ENCODE results near the gene CEP250. TPM values are rescaled to one million over a fixed set of nuclear protein-coding genes. Genes with fewer than 3 reads are reported as not detected.

The CEP250 gene
- total and polyA plus RNA-seq, 4 experiments from 2014 or later: 4.4 to 76.9 (median 42.7) TPM

- no peaks in the 10 kb centered on the region for H3K9me3 ChIP-seq (ENCODE audit: control insufficient read depth in 1 of 2, low read length in 2 of 2)
- ChIA-PET POLR2A (ENCODE audit: partially characterized antibody) (no interaction called here), CTCF (ENCODE audit: partially characterized antibody) (interaction anchor here (1.0 to 2.7 kb wide), 4 partner anchors 9 to 25 kb away, joined by 4 to 11 read pairs (median 7); no protein-coding TSS in a partner anchor)
- no peaks in the 10 kb centered on the region for H3K36me3 Mint-ChIP-seq
- DNase-seq: no peak
- no peaks in the 10 kb centered on the region for H3K9me3 Mint-ChIP-seq
- H3K27me3 ChIP-seq (ENCODE audit: insufficient read depth, low read length): no peaks in the 10 kb centered on the region
- H3K4me1 Mint-ChIP-seq: peaks cover 0 to 16% (median 1%) of the 10 kb centered on the region in 4 donors
- H3K27ac ChIP-seq (ENCODE audit: low read depth, low read length): no peak overlapping the region
- intact Hi-C loops (cut with micrococcal nuclease): no loop called here
- no peak overlapping the region for H3K4me3 Mint-ChIP-seq
- no peaks in the 10 kb centered on the region for H3K4me1 ChIP-seq (ENCODE audit: insufficient read depth, low read length)
- peak overlapping the region in 4 of 7 donors; percentile 24 to 79 (median 76) for H3K27ac Mint-ChIP-seq
- no peak overlapping the region for H3K4me3 ChIP-seq (ENCODE audit: low read length in 2 of 2)
- no peaks in the 10 kb centered on the region for H3K36me3 ChIP-seq (ENCODE audit: insufficient read depth, low read length)
- H3K27me3 Mint-ChIP-seq: no peaks in the 10 kb centered on the region
These were observed 23.6 kb upstream of the CEP250 start for GRCh38 chr20:35431621-35432429.

DNA sequence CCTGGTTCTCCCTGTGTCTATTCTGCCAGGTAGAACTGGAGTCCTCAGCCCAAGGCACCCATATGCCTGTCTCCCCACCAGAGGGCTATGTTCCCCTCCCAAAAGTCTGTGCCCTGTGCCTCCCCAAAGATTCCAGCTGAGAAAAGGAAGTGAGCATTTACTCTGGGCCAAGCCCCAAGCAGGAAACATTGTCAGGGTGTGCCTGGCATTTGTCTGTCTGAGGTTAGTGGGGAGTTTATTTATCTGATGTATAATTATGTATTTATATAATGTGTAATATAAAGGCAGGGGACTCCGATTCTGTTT lies 23.0 kb upstream of the CEP250 start:
- no peaks in the 10 kb centered on the region for H3K9me3 Mint-ChIP-seq
- H3K9me3 ChIP-seq (ENCODE audit: control insufficient read depth in 1 of 2, low read length in 2 of 2): no peaks in the 10 kb centered on the region
- H3K36me3 ChIP-seq (ENCODE audit: insufficient read depth, low read length): no peaks in the 10 kb centered on the region
- H3K4me3 Mint-ChIP-seq: no peak overlapping the region
- H3K36me3 Mint-ChIP-seq: no peaks in the 10 kb centered on the region
- H3K4me1 ChIP-seq (ENCODE audit: insufficient read depth, low read length): no peaks in the 10 kb centered on the region
- peaks cover 0 to 16% (median 1%) of the 10 kb centered on the region in 4 donors for H3K4me1 Mint-ChIP-seq
- H3K27ac Mint-ChIP-seq: peak overlapping the region in 3 of 7 donors; percentile 72 to 91 (median 79)
- POLR2A ChIA-PET (ENCODE audit: partially characterized antibody): no interaction called here
- intact Hi-C loops (cut with micrococcal nuclease): no loop called here
- H3K4me3 ChIP-seq (ENCODE audit: low read length in 2 of 2): no peak overlapping the region
- no peaks in the 10 kb centered on the region for H3K27me3 ChIP-seq (ENCODE audit: insufficient read depth, low read length)
- peak in 3 of 5 donors; percentile 19 to 28 (median 19) for DNase-seq
- CTCF ChIA-PET (ENCODE audit: partially characterized antibody): interaction anchor here (1.0 to 2.7 kb wide), 4 partner anchors 8 to 25 kb away, joined by 4 to 11 read pairs (median 7); no protein-coding TSS in a partner anchor
- H3K27me3 Mint-ChIP-seq: no peaks in the 10 kb centered on the region
- no peak overlapping the region for H3K27ac ChIP-seq (ENCODE audit: low read depth, low read length)

DNA sequence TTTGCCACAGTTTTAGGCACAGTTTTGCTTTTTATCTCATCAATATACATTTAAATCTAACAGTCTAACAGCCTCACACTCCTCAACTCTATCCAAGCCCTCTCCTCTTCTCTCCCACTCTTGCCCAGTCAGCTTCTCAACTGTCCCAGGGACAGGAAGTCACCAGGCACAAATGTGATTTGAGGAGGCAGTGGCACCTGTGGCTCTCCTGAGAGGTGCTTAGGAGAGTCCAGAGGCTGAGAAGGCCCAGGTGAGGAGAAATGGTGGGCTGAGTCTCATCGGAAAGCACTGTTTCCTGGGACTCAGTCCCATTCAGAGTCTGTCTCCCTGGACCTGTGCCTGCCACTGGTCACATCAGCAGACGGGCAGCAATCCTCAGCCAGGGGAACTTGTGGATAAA lies 22.1 kb upstream of the CEP250 start:
- POLR2A ChIA-PET (ENCODE audit: partially characterized antibody): no interaction called here
- Histone ChIP-seq H3K4me3 (ENCODE audit: low read length in 2 of 2) (no peak overlapping the region), H3K9me3 (ENCODE audit: control insufficient read depth in 1 of 2, low read length in 2 of 2) (no peaks in the 10 kb centered on the region), H3K4me1 (ENCODE audit: insufficient read depth, low read length) (no peaks in the 10 kb centered on the region), H3K27ac (ENCODE audit: low read depth, low read length) (no peak overlapping the region), H3K36me3 (ENCODE audit: insufficient read depth, low read length) (no peaks in the 10 kb centered on the region), H3K27me3 (ENCODE audit: insufficient read depth, low read length) (no peaks in the 10 kb centered on the region)
- H3K27me3 Mint-ChIP-seq: no peaks in the 10 kb centered on the region
- H3K27ac Mint-ChIP-seq: peak overlapping the region in 2 of 7 donors; percentile 51 to 87
- no peak overlapping the region for H3K4me3 Mint-ChIP-seq
- H3K36me3 Mint-ChIP-seq: no peaks in the 10 kb centered on the region
- CTCF ChIA-PET (ENCODE audit: partially characterized antibody): interaction anchor here (2.7 kb wide), 1 partner anchor 15 kb away, joined by 9 read pairs; no protein-coding TSS in a partner anchor
- peaks cover 0 to 16% (median 1%) of the 10 kb centered on the region in 4 donors for H3K4me1 Mint-ChIP-seq
- no peak for DNase-seq
- intact Hi-C loops (cut with micrococcal nuclease): no loop called here
- H3K9me3 Mint-ChIP-seq: no peaks in the 10 kb centered on the region

DNA sequence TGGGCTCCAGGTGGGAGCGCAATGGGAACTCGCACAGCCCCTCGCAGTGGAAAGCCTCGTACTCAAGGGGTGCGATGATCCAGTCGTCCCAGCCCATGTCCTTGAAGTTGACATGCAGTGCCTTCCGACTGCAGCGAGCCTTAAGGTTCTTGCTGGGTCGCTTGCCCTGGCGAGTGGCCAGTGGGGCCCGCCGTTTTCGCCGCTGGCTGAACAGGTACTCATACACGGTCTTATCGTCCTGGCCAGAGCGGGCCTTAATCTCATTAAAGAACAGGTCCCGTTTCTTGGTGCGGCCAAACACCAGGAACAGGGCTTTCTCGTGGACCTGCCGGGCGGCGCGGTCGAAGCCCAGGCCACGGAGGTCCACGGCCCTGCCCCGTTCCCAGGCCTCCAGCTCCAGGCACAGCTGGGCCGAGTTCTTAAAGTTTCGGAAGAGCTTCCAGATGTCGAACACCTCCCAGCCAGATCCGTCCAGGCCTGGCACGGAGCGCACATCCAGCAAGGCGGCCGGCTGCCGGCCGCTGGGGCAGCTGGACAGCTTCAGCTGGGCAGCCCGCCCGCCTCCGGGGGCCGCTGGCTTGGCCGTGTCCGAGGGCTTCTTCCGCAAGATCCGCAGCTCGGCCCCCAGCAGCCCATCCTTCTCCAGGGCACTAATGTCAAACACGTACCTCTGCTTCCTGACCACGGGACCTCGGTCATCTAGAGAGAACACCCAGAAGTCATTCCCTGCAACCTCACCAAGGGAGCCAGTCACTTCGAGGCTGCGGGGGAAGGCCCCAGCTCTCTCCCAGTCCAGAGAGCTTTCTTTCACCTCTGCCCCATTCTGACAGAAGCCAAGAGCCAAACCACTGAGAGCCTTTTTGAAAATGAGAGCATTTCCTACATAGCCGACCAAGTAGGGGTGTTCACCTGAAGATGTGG lies 21.1 kb upstream of the CEP250 start:
- ChIA-PET CTCF (ENCODE audit: partially characterized antibody) (interaction anchor here (0.7 to 3.8 kb wide), 3 partner anchors 12 to 1358 kb away, joined by 3 to 20 read pairs (median 3); no protein-coding TSS in a partner anchor), POLR2A (ENCODE audit: partially characterized antibody) (no interaction called here)
- H3K4me3 Mint-ChIP-seq: no peak overlapping the region

GRCh38 chr20:35436177-35436573 lies 19.2 kb upstream of the CEP250 start:
- H3K27ac Mint-ChIP-seq: no peak overlapping the region

More for the DNA sequence above, 21.1 kb upstream of the CEP250 start:
- intact Hi-C loops (cut with micrococcal nuclease): no loop called here
- Histone ChIP-seq H3K36me3 (ENCODE audit: insufficient read depth, low read length) (no peaks in the 10 kb centered on the region), H3K4me1 (ENCODE audit: insufficient read depth, low read length) (no peaks in the 10 kb centered on the region), H3K4me3 (ENCODE audit: low read length in 2 of 2) (no peak overlapping the region), H3K27me3 (ENCODE audit: insufficient read depth, low read length) (no peaks in the 10 kb centered on the region), H3K27ac (ENCODE audit: low read depth, low read length) (no peak overlapping the region), H3K9me3 (ENCODE audit: control insufficient read depth in 1 of 2, low read length in 2 of 2) (no peaks in the 10 kb centered on the region)
- Mint-ChIP-seq H3K36me3 (no peaks in the 10 kb centered on the region), H3K27ac (peak overlapping the region in 1 of 7 donors; percentile 81), H3K27me3 (no peaks in the 10 kb centered on the region), H3K4me1 (peaks cover 2 to 16% (median 4%) of the 10 kb centered on the region in 4 donors), H3K9me3 (no peaks in the 10 kb centered on the region)
- DNase-seq: no peak

GRCh38 chr20:35437599-35437998 lies 17.8 kb upstream of the CEP250 start:
- H3K4me1 ChIP-seq (ENCODE audit: insufficient read depth, low read length): no peaks in the 10 kb centered on the region
- DNase-seq: no peak
- intact Hi-C loops (cut with micrococcal nuclease): no loop called here
- Mint-ChIP-seq H3K27me3 (peaks cover 0 to 7% of the 10 kb centered on the region in 2 donors), H3K27ac (no peak overlapping the region), H3K4me1 (peaks cover 3 to 9% (median 6%) of the 10 kb centered on the region in 4 donors), H3K4me3 (no peak overlapping the region), H3K36me3 (no peaks in the 10 kb centered on the region), H3K9me3 (no peaks in the 10 kb centered on the region)
- H3K9me3 ChIP-seq (ENCODE audit: control insufficient read depth in 1 of 2, low read length in 2 of 2): no peaks in the 10 kb centered on the region
- no peak overlapping the region for H3K4me3 ChIP-seq (ENCODE audit: low read length in 2 of 2)
- no peaks in the 10 kb centered on the region for H3K27me3 ChIP-seq (ENCODE audit: insufficient read depth, low read length)
- no peaks in the 10 kb centered on the region for H3K36me3 ChIP-seq (ENCODE audit: insufficient read depth, low read length)
- POLR2A ChIA-PET (ENCODE audit: partially characterized antibody): no interaction called here
- H3K27ac ChIP-seq (ENCODE audit: low read depth, low read length): no peak overlapping the region
- CTCF ChIA-PET (ENCODE audit: partially characterized antibody): interaction anchor here (3.8 to 5.9 kb wide), 2 partner anchors 9 to 133 kb away, joined by 20 to 35 read pairs; no protein-coding TSS in a partner anchor

More at GRCh38 chr20:35436177-35436573, 19.2 kb upstream of the CEP250 start:
- H3K36me3 Mint-ChIP-seq: no peaks in the 10 kb centered on the region
- H3K27ac ChIP-seq (ENCODE audit: low read depth, low read length): no peak overlapping the region
- no peaks in the 10 kb centered on the region for H3K9me3 ChIP-seq (ENCODE audit: control insufficient read depth in 1 of 2, low read length in 2 of 2)
- intact Hi-C loops (cut with micrococcal nuclease): no loop called here
- H3K27me3 Mint-ChIP-seq: peaks cover 0 to 3% of the 10 kb centered on the region in 2 donors
- POLR2A ChIA-PET (ENCODE audit: partially characterized antibody): no interaction called here
- peaks cover 4 to 16% (median 7%) of the 10 kb centered on the region in 4 donors for H3K4me1 Mint-ChIP-seq
- H3K4me1 ChIP-seq (ENCODE audit: insufficient read depth, low read length): no peaks in the 10 kb centered on the region
- no peaks in the 10 kb centered on the region for H3K27me3 ChIP-seq (ENCODE audit: insufficient read depth, low read length)
- H3K9me3 Mint-ChIP-seq: no peaks in the 10 kb centered on the region
- no peaks in the 10 kb centered on the region for H3K36me3 ChIP-seq (ENCODE audit: insufficient read depth, low read length)
- CTCF ChIA-PET (ENCODE audit: partially characterized antibody): interaction anchor here (1.5 to 3.8 kb wide), 2 partner anchors 8 to 10 kb away, joined by 3 to 20 read pairs; no protein-coding TSS in a partner anchor
- no peak overlapping the region for H3K4me3 Mint-ChIP-seq
- DNase-seq: no peak
- H3K4me3 ChIP-seq (ENCODE audit: low read length in 2 of 2): no peak overlapping the region

DNA sequence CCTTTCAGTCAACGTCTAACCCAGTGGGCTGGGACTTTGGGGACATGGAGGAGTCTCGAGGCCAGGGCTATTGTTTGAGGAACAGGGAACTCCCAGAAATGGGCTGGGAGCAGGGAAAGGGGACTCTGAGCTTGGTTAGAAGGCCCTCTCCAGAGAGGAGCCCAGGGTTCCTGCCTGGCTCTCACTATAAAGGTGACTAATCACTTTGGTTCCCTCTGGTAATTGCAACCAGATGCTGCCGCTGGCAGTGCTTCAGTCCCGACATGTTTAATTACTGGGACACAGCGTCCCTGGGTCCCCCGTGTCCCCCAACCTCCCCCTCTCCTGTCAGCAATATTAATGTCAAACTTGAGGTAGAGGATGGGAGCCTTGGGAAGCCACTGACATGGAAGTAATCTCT lies 12.4 kb upstream of the CEP250 start:
- no peak overlapping the region for H3K27ac Mint-ChIP-seq
- Histone ChIP-seq H3K27ac (ENCODE audit: low read depth, low read length) (no peak overlapping the region), H3K36me3 (ENCODE audit: insufficient read depth, low read length) (no peaks in the 10 kb centered on the region), H3K9me3 (ENCODE audit: control insufficient read depth in 1 of 2, low read length in 2 of 2) (no peaks in the 10 kb centered on the region), H3K27me3 (ENCODE audit: insufficient read depth, low read length) (no peaks in the 10 kb centered on the region), H3K4me1 (ENCODE audit: insufficient read depth, low read length) (no peaks in the 10 kb centered on the region), H3K4me3 (ENCODE audit: low read length in 2 of 2) (no peak overlapping the region)
- ChIA-PET POLR2A (ENCODE audit: partially characterized antibody) (no interaction called here), CTCF (ENCODE audit: partially characterized antibody) (interaction anchor here (5.9 kb wide), 1 partner anchor 138 kb away, joined by 35 read pairs; no protein-coding TSS in a partner anchor)
- peaks cover 3 to 9% (median 6%) of the 10 kb centered on the region in 4 donors for H3K4me1 Mint-ChIP-seq
- H3K9me3 Mint-ChIP-seq: no peaks in the 10 kb centered on the region
- DNase-seq: no peak
- intact Hi-C loops (cut with micrococcal nuclease): no loop called here
- peaks cover 3 to 9% of the 10 kb centered on the region in 2 donors for H3K27me3 Mint-ChIP-seq
- H3K4me3 Mint-ChIP-seq: no peak overlapping the region
- no peaks in the 10 kb centered on the region for H3K36me3 Mint-ChIP-seq

Measured in CD4-positive, alpha-beta memory T cell (primary cell).